Measurements from ENCODE around the gene GNAO1. TPM values are rescaled to one million over a fixed set of nuclear protein-coding genes. Genes with fewer than 3 reads are reported as not detected.
A peak's percentile ranks its signal among the peaks of the same experiment; 100 is the strongest.

Gene GNAO1
- total and polyA plus RNA-seq, 9 of the 15 experiments (the other 6 are each of a cell fraction or from before 2014, with no cell fraction given), result 0.07 to 0.42 (median 0.08) TPM; not detected in 5

DNA sequence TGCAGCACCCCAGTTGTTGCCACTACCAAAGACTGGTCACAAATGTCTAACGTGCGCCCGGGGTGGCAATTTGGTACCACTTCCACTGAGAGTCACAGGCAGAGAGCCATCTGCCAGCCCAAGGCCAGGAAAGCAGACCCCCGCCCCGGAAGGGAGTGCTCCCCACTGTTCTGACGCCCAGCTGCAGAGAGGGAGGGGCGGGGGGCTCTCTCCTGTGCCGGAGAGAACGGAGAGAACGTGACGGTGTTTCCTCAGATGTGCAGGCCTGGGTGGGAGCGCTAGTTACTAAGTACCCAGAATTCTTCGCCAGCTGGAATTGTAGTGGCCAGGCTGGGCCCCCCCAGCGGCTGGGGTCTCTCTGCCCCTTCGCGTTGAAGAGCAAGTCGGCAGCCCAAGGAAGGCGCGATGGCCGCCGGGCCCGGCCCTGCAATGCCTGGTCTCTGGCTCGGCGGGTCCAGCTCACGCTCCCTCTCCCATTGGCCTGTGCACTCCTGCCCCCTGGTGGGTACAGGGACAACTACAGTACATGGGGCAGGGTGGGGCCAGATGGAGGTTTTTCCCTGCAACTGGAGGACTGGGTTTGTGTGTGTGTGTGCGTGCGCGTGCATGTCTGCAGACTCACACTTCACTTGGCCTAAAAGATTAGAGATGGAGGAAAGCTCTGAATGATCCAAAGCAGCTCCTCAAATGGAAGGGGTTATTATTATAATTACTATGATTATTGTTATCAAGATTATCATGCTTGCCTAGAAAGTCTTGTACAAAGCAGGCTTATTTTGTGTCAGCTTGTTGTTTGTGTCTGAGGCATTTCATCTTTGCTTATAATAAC, 126.9 kb downstream of the GNAO1 start (continued):
- TF ChIP-seq NR2C1 (IDR thresholded peaks at IDR 0.05) (no peak), NR2C1 (tag; IDR thresholded peaks at IDR 0.05) (no peak), MCM5 (IDR thresholded peaks at IDR 0.05; ENCODE audit: low read depth) (no peak), MIER1 (IDR thresholded peaks at IDR 0.05; ENCODE audit: low read depth) (no peak), MAZ (CRISPR knock-in tag; conservative IDR thresholded peaks at IDR 0.05 in 1 of 2, IDR thresholded peaks at IDR 0.05 in 1 of 2) (peak; percentile 48 to 92; a peak in 3 of 4 replicates), EZH2 (IDR thresholded peaks at IDR 0.05; ENCODE audit: borderline replicate concordance, low read depth, low read length) (no peak), ZNF121 (CRISPR knock-in tag; conservative IDR thresholded peaks at IDR 0.05) (no peak), PRPF4 (IDR thresholded peaks at IDR 0.05; ENCODE audit: insufficient read depth, low read depth, low read length, poor library complexity, severe bottlenecking) (no peak), ZNF140 (CRISPR knock-in tag; IDR thresholded peaks at IDR 0.05) (no peak), MCM7 (IDR thresholded peaks at IDR 0.05) (no peak), ZNF584 (CRISPR knock-in tag; IDR thresholded peaks at IDR 0.05; ENCODE audit: low read depth) (no peak), RBM14 (IDR thresholded peaks at IDR 0.05; ENCODE audit: borderline replicate concordance, insufficient read depth, low read depth, low read length) (no peak), RBM25 (IDR thresholded peaks at IDR 0.05; ENCODE audit: low read depth, low read length, severe bottlenecking) (no peak), L3MBTL2 (IDR thresholded peaks at IDR 0.05) (peak; percentile 77), RB1 (IDR thresholded peaks at IDR 0.05; ENCODE audit: low read depth) (peak; percentile 83), ZNF717 (CRISPR knock-in tag; IDR thresholded peaks at IDR 0.05) (no peak), LEF1 (IDR thresholded peaks at IDR 0.05) (no peak), SUPT5H (IDR thresholded peaks at IDR 0.05) (no peak)
- TF ChIP-seq, protein P1, sequence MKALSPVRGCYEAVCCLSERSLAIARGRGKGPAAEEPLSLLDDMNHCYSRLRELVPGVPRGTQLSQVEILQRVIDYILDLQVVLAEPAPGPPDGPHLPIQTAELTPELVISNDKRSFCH (CRISPR knock-in tag; IDR thresholded peaks at IDR 0.05), result no peak
- TF ChIP-seq, protein P1 (tag; IDR thresholded peaks at IDR 0.05), result no peak
- TF ChIP-seq, protein P2, sequence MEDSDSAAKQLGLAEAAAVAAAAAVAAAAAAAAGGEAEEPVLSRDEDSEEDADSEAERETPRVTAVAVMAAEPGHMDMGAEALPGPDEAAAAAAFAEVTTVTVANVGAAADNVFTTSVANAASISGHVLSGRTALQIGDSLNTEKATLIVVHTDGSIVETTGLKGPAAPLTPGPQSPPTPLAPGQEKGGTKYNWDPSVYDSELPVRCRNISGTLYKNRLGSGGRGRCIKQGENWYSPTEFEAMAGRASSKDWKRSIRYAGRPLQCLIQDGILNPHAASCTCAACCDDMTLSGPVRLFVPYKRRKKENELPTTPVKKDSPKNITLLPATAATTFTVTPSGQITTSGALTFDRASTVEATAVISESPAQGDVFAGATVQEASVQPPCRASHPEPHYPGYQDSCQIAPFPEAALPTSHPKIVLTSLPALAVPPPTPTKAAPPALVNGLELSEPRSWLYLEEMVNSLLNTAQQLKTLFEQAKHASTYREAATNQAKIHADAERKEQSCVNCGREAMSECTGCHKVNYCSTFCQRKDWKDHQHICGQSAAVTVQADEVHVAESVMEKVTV (CRISPR knock-in tag; IDR thresholded peaks at IDR 0.05), result peak; percentile 96
- TF ChIP-seq, protein P3, sequence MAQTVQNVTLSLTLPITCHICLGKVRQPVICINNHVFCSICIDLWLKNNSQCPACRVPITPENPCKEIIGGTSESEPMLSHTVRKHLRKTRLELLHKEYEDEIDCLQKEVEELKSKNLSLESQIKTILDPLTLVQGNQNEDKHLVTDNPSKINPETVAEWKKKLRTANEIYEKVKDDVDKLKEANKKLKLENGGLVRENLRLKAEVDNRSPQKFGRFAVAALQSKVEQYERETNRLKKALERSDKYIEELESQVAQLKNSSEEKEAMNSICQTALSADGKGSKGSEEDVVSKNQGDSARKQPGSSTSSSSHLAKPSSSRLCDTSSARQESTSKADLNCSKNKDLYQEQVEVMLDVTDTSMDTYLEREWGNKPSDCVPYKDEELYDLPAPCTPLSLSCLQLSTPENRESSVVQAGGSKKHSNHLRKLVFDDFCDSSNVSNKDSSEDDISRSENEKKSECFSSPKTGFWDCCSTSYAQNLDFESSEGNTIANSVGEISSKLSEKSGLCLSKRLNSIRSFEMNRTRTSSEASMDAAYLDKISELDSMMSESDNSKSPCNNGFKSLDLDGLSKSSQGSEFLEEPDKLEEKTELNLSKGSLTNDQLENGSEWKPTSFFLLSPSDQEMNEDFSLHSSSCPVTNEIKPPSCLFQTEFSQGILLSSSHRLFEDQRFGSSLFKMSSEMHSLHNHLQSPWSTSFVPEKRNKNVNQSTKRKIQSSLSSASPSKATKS (CRISPR knock-in tag; IDR thresholded peaks at IDR 0.05), result no peak
- TF ChIP-seq, protein P4, sequence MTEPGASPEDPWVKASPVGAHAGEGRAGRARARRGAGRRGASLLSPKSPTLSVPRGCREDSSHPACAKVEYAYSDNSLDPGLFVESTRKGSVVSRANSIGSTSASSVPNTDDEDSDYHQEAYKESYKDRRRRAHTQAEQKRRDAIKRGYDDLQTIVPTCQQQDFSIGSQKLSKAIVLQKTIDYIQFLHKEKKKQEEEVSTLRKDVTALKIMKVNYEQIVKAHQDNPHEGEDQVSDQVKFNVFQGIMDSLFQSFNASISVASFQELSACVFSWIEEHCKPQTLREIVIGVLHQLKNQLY (CRISPR knock-in tag; conservative IDR thresholded peaks at IDR 0.05), result no peak
